NB4 (cell line): ENCODE results near the gene LPP.

ENCODE experiments used
- CTCF ChIP-seq: IDR thresholded peaks from one replicate; pipeline ENCODE4 v1.5.1; 2012; ENCODE audit warnings: low read depth, low read length
- MAX ChIP-seq: IDR thresholded peaks from 2 replicates; pipeline ENCODE4 v1.6.1; 2011; ENCODE audit warnings: low read depth, low read length
- MYC ChIP-seq: IDR thresholded peaks from 2 replicates; pipeline ENCODE4 v1.6.1; 2011; ENCODE audit warnings: low read depth, low read length
- POLR2A ChIP-seq: IDR thresholded peaks from 2 replicates; pipeline ENCODE4 v1.6.1; 2011; ENCODE audit warnings: mild to moderate bottlenecking; ENCODE audit not compliant: insufficient read length; ENCODE audit errors: extremely low read depth

- TF ChIP-seq CTCF (no peak), POLR2A (no peak), MYC (no peak), MAX (no peak)
Observed at GRCh38 chr3:188223936-188224335, 70.0 kb downstream of the LPP start.
